ENCODE data around the gene RAB42.
"Not testable (repeated sequence)": the region's sequence is repeated elsewhere in the genome, so short reads cannot be mapped to it uniquely, and the experiment has no call there.

RAB42 gene

DNA sequence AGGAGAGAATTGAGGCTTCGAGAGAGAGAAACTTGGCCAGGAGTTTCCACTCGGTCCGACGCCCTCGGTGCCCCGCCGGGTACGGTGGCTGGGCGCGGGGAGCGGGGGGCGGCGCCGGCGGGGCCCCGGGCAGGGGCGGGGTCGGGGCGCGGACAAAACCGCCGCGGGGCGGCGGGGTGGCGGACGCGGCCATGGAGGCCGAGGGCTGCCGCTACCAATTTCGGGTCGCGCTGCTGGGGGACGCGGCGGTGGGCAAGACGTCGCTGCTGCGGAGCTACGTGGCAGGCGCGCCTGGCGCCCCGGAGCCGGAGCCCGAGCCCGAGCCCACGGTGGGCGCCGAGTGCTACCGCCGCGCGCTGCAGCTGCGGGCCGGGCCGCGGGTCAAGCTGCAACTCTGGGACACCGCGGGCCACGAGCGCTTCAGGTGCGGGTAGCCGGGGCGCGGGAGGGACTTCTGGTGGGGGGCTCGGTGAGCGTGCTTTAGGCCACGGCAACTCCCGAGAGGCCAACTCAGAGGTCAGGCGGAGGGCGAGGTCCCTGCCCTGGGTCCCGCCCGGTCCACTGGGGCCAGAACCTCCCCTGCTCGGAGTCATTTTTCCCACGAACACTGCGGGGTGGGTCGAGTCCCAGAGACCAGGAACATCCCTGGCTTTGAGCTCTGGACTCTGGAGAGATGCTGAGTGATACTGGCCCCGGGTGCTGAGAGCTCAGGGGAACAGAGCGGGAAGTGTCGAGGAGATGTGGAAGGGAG lies 431 bp downstream of the RAB42 start:
- no peaks in the 10 kb centered on the region for H4K20me1 ChIP-seq (ENCODE audit: insufficient read depth, low read length)
- H3K79me2 ChIP-seq (ENCODE audit: low read length) = no peaks in the 10 kb centered on the region
- H3K9me3 ChIP-seq (ENCODE audit: insufficient read depth, low read length) = no peaks in the 10 kb centered on the region
- peak overlapping the region; percentile 70 for H3K4me3 ChIP-seq (ENCODE audit: low read length)
- H3K27ac ChIP-seq (ENCODE audit: low read length) = no peak overlapping the region
- H3K4me1 ChIP-seq (ENCODE audit: low read length) = peaks cover 15% of the 10 kb centered on the region
- H3K36me3 ChIP-seq (replicated peaks; ENCODE audit: low read depth, low read length) = no peaks in the 10 kb centered on the region
- H3K27me3 ChIP-seq (ENCODE audit: low read depth, low read length) = no peaks in the 10 kb centered on the region
- 0 out of 2 replicates have a peak overlapping the region, but pooled peaks have one; percentile 13 for H3K9ac ChIP-seq (ENCODE audit: low read length)
- H3K4me2 ChIP-seq (ENCODE audit: low read length) = peak overlapping the region; percentile 64
- no peak overlapping the region for H2AFZ ChIP-seq (ENCODE audit: low read depth, low read length)
- TF ChIP-seq, protein P1, sequence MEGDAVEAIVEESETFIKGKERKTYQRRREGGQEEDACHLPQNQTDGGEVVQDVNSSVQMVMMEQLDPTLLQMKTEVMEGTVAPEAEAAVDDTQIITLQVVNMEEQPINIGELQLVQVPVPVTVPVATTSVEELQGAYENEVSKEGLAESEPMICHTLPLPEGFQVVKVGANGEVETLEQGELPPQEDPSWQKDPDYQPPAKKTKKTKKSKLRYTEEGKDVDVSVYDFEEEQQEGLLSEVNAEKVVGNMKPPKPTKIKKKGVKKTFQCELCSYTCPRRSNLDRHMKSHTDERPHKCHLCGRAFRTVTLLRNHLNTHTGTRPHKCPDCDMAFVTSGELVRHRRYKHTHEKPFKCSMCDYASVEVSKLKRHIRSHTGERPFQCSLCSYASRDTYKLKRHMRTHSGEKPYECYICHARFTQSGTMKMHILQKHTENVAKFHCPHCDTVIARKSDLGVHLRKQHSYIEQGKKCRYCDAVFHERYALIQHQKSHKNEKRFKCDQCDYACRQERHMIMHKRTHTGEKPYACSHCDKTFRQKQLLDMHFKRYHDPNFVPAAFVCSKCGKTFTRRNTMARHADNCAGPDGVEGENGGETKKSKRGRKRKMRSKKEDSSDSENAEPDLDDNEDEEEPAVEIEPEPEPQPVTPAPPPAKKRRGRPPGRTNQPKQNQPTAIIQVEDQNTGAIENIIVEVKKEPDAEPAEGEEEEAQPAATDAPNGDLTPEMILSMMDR (IDR thresholded peaks at IDR 0.05; ENCODE audit: low read depth, low read length) = no peak
- no peak for TF ChIP-seq EZH2phosphoT487 (IDR thresholded peaks at IDR 0.05; ENCODE audit: low read depth)

GRCh38 chr1:28593988-28594356 lies 1.9 kb downstream of the RAB42 start:
- not testable (repeated sequence) for H3K9me3 ChIP-seq (ENCODE audit: insufficient read depth, low read length); H3K4me2 ChIP-seq (ENCODE audit: low read length); H3K9ac ChIP-seq (ENCODE audit: low read length)

GRCh38 chr1:28594686-28595411 lies 2.8 kb downstream of the RAB42 start:
- H3K9me3 ChIP-seq (ENCODE audit: insufficient read depth, low read length); H3K79me2 ChIP-seq (ENCODE audit: low read length); H3K9ac ChIP-seq (ENCODE audit: low read length); H3K4me2 ChIP-seq (ENCODE audit: low read length); H3K4me3 ChIP-seq (ENCODE audit: low read length); H3K27ac ChIP-seq (ENCODE audit: low read length); H3K36me3 ChIP-seq (replicated peaks; ENCODE audit: low read depth, low read length); H3K27me3 ChIP-seq (ENCODE audit: low read depth, low read length); H4K20me1 ChIP-seq (ENCODE audit: insufficient read depth, low read length); H2AFZ ChIP-seq (ENCODE audit: low read depth, low read length): not testable (repeated sequence)
- peaks cover 25% of the 10 kb centered on the region for H3K4me1 ChIP-seq (ENCODE audit: low read length)

More at GRCh38 chr1:28593988-28594356, 1.9 kb downstream of the RAB42 start:
- not testable (repeated sequence) for H3K27me3 ChIP-seq (ENCODE audit: low read depth, low read length); H3K27ac ChIP-seq (ENCODE audit: low read length); H3K4me3 ChIP-seq (ENCODE audit: low read length); H3K36me3 ChIP-seq (replicated peaks; ENCODE audit: low read depth, low read length); H3K79me2 ChIP-seq (ENCODE audit: low read length); H4K20me1 ChIP-seq (ENCODE audit: insufficient read depth, low read length); H2AFZ ChIP-seq (ENCODE audit: low read depth, low read length)
- peaks cover 18% of the 10 kb centered on the region for H3K4me1 ChIP-seq (ENCODE audit: low read length)

DNA sequence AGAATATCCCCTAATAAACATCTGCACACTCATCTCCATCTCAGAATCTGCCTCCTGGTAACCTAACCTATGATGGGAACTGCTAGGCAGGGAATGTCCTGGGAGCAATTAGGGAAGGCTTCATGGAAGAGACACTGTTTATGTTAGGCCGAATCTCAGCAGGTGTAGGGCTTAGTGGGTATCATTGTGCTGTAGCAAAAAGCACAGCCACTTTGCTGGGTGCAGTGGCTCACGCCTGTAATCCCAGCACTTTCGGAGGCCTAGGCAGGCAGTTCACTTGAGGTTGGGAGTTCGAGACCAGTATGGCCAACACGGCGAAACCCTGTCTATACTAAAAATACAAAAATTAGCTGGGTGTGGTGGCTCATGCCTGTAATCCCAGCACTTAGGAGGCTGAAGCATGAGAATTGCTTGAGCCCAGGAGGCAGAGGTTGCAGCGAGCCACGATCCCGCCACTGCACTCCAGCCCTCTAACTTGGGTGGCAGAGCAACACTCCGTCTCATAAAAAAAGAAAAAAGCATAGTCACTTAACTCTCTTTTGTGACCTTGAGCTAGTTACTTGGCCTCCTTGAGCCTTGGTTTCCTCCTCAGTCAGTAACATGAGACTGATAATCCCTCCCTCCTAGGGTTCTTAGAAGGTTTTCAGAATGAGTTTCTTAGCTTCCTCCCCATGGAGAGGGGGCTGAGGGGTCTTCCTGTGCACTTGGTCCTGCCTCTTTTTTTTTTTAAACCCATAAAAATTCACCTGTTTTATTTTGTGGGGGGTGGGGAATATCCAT lies 3.5 kb downstream of the RAB42 start:
- Histone ChIP-seq H4K20me1 (ENCODE audit: insufficient read depth, low read length) (no peaks in the 10 kb centered on the region), H3K9me3 (ENCODE audit: insufficient read depth, low read length) (no peaks in the 10 kb centered on the region), H3K79me2 (ENCODE audit: low read length) (no peaks in the 10 kb centered on the region), H3K27me3 (ENCODE audit: low read depth, low read length) (no peaks in the 10 kb centered on the region), H3K4me2 (ENCODE audit: low read length) (no peak overlapping the region), H3K4me1 (ENCODE audit: low read length) (peaks cover 19% of the 10 kb centered on the region), H3K9ac (ENCODE audit: low read length) (no peak overlapping the region), H3K27ac (ENCODE audit: low read length) (no peak overlapping the region), H3K36me3 (replicated peaks; ENCODE audit: low read depth, low read length) (no peaks in the 10 kb centered on the region), H2AFZ (ENCODE audit: low read depth, low read length) (no peak overlapping the region), H3K4me3 (ENCODE audit: low read length) (no peak overlapping the region)
- TF ChIP-seq, protein P1 (IDR thresholded peaks at IDR 0.05; ENCODE audit: low read depth, low read length) = no peak
- TF ChIP-seq EZH2phosphoT487 (IDR thresholded peaks at IDR 0.05; ENCODE audit: low read depth) = no peak

GRCh38 chr1:28596276-28596675 lies 4.2 kb downstream of the RAB42 start:
- H3K4me3 ChIP-seq (ENCODE audit: low read length); H3K27me3 ChIP-seq (ENCODE audit: low read depth, low read length); H3K9me3 ChIP-seq (ENCODE audit: insufficient read depth, low read length); H4K20me1 ChIP-seq (ENCODE audit: insufficient read depth, low read length); H3K9ac ChIP-seq (ENCODE audit: low read length); H2AFZ ChIP-seq (ENCODE audit: low read depth, low read length); H3K79me2 ChIP-seq (ENCODE audit: low read length); H3K27ac ChIP-seq (ENCODE audit: low read length); H3K4me2 ChIP-seq (ENCODE audit: low read length); H3K36me3 ChIP-seq (replicated peaks; ENCODE audit: low read depth, low read length): not testable (repeated sequence)
- peaks cover 19% of the 10 kb centered on the region for H3K4me1 ChIP-seq (ENCODE audit: low read length)
